ENCODE measurements around the gene PCP4.

- TF ChIP-seq CTCF (IDR thresholded peaks at IDR 0.05; ENCODE audit: borderline replicate concordance, extremely low read depth, low read length, poor library complexity, severe bottlenecking) = no peak
- no peak for TF ChIP-seq EZH2 (IDR thresholded peaks at IDR 0.05; ENCODE audit: borderline replicate concordance, low read depth, low read length, severe bottlenecking)
These were observed 70.9 kb downstream of the PCP4 start for GRCh38 chr21:39938086-39938625.

All from DND-41 (cell line).